Esophagus squamous epithelium (tissue), 5 donors: Measurements from ENCODE around the gene SEC23IP. TPM values are rescaled to one million over a fixed set of nuclear protein-coding genes. Genes with fewer than 3 reads are reported as not detected.

ENCODE experiments used
- DNase-seq: peaks from one replicate; lab custom pipeline; 2025; lab: John Stamatoyannopoulos, UW
- H3K27ac ChIP-seq, 4 donors: fragments of 200-600 bp; sonication (generic); one replicate each; pipeline ENCODE4 v1.5.1; 2016 to 2019; ENCODE audit warnings: mild to moderate bottlenecking in 1 of 4
- H3K27me3 ChIP-seq, 4 donors: fragments of 200-600 bp; sonication (generic); 1 replicate in 3 of 4; 2 replicates in 1 of 4; pipeline versions ENCODE4 v1.5.1 to v1.6.0; 2017 to 2021; ENCODE audit warnings: antibody characterized with exemption in 1 of 4
- H3K36me3 ChIP-seq, 3 donors: fragments of 200-600 bp; sonication (generic); one replicate each; pipeline ENCODE4 v1.5.1; 2016 to 2019
- H3K4me1 ChIP-seq, 3 donors: fragments of 200-600 bp; sonication (generic); one replicate each; pipeline ENCODE4 v1.5.1; 2017 to 2019
- H3K4me3 ChIP-seq, 4 donors: fragments of 200-600 bp; sonication (generic); 1 replicate in 3 of 4; 2 replicates in 1 of 4; pipeline ENCODE4 v1.5.1; 2016 to 2019; ENCODE audit warnings: mild to moderate bottlenecking in 2 of 4, moderate library complexity in 1 of 4
- H3K9me3 ChIP-seq, 3 donors: fragments of 200-600 bp; sonication (generic); one replicate each; pipeline ENCODE4 v1.5.1; 2016 to 2019
- POLR2A ChIP-seq, 4 donors: fragments of 450-650 bp; IDR thresholded peaks; one replicate each; pipeline ENCODE4 v1.6.1; 2017; ENCODE audit warnings: antibody characterized with exemption in 4 of 4, mild to moderate bottlenecking in 4 of 4, moderate library complexity in 3 of 4
- WGBS, 2 donors: methylation state at CpG; one replicate each; pipeline ENCODE4 v1.1.5; 2018; 5-methylcytosine and 5-hydroxymethylcytosine counted together
- intact Hi-C: fragments of 100-400 bp; cut with DNase I; formaldehyde crosslinking; loops from one replicate; pipeline ENCODE4 v1.15.0; 2022
- total RNA-seq, 4 donors: library from RNA; depleted of rRNA; stranded (reverse); fragments of >200 nt; gene quantifications; one replicate each; pipeline ENCODE4 v1.1.0, GENCODE V29; 2016
- TF ChIP-seq, protein P1 (sequence below), 6 experiments: fragments of 450-650 bp in 4 of 6; fragments of 200-600 bp in 2 of 6; sonication (generic) in 2 of 6; IDR thresholded peaks; one replicate each; pipeline ENCODE4 v1.5.1; 2016 to 2019; ENCODE audit warnings: antibody characterized with exemption in 6 of 6, mild to moderate bottlenecking in 4 of 6, moderate library complexity in 4 of 6
- donor health status: DM: yes; HTN: yes; CAD: no.

Gene SEC23IP
- total RNA-seq, 4 donors from 2014 or later: 13.0 to 20.5 (median 16.5) TPM

- no peaks in the 10 kb centered on the region for H3K36me3 ChIP-seq
- H3K27me3 ChIP-seq: no peaks in the 10 kb centered on the region
- intact Hi-C loops: no loop called here
- H3K4me3 ChIP-seq: no peak overlapping the region
- DNase-seq: no peak
- H3K4me1 ChIP-seq: no peaks in the 10 kb centered on the region
- no peaks in the 10 kb centered on the region for H3K9me3 ChIP-seq
- no peak for TF ChIP-seq POLR2A (IDR thresholded peaks at IDR 0.05)
- TF ChIP-seq, protein P1, sequence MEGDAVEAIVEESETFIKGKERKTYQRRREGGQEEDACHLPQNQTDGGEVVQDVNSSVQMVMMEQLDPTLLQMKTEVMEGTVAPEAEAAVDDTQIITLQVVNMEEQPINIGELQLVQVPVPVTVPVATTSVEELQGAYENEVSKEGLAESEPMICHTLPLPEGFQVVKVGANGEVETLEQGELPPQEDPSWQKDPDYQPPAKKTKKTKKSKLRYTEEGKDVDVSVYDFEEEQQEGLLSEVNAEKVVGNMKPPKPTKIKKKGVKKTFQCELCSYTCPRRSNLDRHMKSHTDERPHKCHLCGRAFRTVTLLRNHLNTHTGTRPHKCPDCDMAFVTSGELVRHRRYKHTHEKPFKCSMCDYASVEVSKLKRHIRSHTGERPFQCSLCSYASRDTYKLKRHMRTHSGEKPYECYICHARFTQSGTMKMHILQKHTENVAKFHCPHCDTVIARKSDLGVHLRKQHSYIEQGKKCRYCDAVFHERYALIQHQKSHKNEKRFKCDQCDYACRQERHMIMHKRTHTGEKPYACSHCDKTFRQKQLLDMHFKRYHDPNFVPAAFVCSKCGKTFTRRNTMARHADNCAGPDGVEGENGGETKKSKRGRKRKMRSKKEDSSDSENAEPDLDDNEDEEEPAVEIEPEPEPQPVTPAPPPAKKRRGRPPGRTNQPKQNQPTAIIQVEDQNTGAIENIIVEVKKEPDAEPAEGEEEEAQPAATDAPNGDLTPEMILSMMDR (IDR thresholded peaks at IDR 0.05): no peak
- no peak overlapping the region for H3K27ac ChIP-seq
- WGBS, 2 donors: 65 to 66% methylated on average over 5 of the region's 5 CpGs
These were observed 80.8 kb downstream of the SEC23IP start for GRCh38 chr10:119973281-119973680.

DNA sequence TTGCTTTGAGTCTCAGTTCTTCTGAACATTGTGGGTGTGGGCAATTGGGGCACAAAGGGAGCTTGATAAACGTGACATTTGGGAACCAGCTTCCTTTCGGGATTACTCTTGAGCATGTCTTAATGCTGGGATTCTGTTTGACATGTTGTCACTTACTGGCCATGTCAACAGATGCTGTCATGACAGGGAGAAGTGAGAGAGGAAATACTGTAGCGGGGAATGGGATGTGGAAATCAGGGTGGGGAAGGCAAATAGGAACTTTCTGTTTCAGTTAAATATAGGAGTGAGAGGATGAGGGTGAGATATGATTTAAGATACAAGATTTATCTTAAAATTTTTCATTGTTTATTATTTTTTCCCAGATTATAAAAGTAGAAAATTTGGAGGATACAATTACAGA lies 83.9 kb downstream of the SEC23IP start:
- Histone ChIP-seq H3K27me3 (no peaks in the 10 kb centered on the region), H3K4me3 (no peak overlapping the region), H3K27ac (no peak overlapping the region), H3K36me3 (no peaks in the 10 kb centered on the region), H3K4me1 (no peaks in the 10 kb centered on the region), H3K9me3 (no peaks in the 10 kb centered on the region)
- no peak for DNase-seq
- WGBS, 2 donors: 71 to 76% methylated on average over 3 of the region's 3 CpGs
- TF ChIP-seq, protein P1 (IDR thresholded peaks at IDR 0.05): no peak
- intact Hi-C loops: no loop called here

DNA sequence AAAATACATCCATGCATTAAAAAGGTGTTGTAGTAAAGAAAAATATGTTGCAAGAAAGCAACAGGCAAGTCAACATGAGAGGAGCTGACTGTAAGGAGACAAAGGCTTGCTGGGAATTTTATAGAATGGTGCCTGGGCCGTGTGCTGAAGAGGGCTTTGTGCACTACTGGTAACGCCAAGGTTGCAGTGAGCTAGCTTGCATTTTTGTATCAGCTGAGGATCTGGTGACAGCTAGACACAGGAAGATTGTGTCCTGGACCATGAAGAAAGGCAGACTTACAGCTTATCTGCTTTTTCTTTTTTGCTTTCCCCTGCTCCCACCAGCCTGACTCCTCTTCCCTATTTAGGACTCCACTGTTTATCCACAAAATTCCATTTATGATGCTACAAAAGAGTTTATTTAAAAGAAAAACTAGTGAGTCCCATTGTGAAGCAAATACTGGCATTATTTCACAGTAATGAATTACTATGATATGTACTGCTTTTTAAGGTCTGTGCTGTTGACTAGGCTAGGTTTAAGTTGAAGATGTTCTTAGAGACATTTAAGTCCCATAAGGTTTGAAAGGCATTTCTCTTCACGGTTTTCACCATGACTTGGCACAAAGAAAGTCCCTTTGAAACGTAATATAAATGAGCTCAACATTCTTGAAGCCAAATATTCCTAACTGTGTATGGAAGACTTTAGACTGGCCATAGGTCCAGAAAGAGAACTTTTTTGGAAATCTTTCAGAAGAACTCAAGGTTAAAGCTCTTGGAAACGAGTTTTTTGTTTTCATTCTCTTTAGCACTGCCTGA lies 88.6 kb downstream of the SEC23IP start:
- H3K27me3 ChIP-seq: no peaks in the 10 kb centered on the region
- no peaks in the 10 kb centered on the region for H3K9me3 ChIP-seq
- no peaks in the 10 kb centered on the region for H3K36me3 ChIP-seq
- no peak overlapping the region for H3K4me3 ChIP-seq
- WGBS, 2 donors: 42 to 48% methylated on average over 5 of the region's 5 CpGs
- peaks cover 0 to 6% (median 0%) of the 10 kb centered on the region in 3 donors for H3K4me1 ChIP-seq
- DNase-seq: no peak
- intact Hi-C loops: no loop called here
- no peak for TF ChIP-seq POLR2A (IDR thresholded peaks at IDR 0.05)
- TF ChIP-seq, protein P1 (IDR thresholded peaks at IDR 0.05): no peak
- H3K27ac ChIP-seq: no peak overlapping the region

GRCh38 chr10:119981826-119982225 lies 89.3 kb downstream of the SEC23IP start:
- intact Hi-C loops: no loop called here
- Histone ChIP-seq H3K4me3 (no peak overlapping the region), H3K36me3 (no peaks in the 10 kb centered on the region), H3K4me1 (peaks cover 0 to 6% (median 0%) of the 10 kb centered on the region in 3 donors), H3K27me3 (no peaks in the 10 kb centered on the region), H3K9me3 (no peaks in the 10 kb centered on the region), H3K27ac (no peak overlapping the region)
- WGBS, 2 donors: 33 to 47% methylated on average over 1 of the region's 1 CpG
- TF ChIP-seq, protein P1 (IDR thresholded peaks at IDR 0.05): no peak
- TF ChIP-seq POLR2A (IDR thresholded peaks at IDR 0.05): no peak
- no peak for DNase-seq

DNA sequence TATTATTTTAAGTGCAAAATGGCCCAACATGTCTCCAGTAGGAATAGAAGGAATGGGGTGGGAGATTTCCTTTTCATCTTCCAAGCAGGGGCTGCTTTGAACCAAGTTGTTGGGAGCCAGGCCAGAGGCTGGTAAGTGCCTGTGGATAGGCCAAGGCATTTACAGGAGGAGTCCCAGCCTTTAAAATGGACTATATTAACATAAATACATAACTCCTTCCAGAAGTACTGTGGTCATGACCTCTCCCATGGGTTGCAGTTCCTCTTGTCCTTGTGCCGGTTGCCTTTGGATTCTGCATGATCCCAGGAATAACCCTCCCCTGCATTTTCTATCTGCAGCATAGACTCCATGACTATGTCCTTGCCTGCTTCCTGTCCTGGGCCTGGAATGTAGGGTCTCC lies 95.8 kb downstream of the SEC23IP start:
- Histone ChIP-seq H3K36me3 (no peaks in the 10 kb centered on the region), H3K4me3 (no peak overlapping the region), H3K27ac (no peak overlapping the region), H3K9me3 (no peaks in the 10 kb centered on the region), H3K4me1 (no peaks in the 10 kb centered on the region), H3K27me3 (peaks cover 0 to 5% (median 0%) of the 10 kb centered on the region in 4 donors)
- WGBS, 2 donors: 83 to 100% methylated on average over 1 of the region's 1 CpG
- TF ChIP-seq, protein P1 (IDR thresholded peaks at IDR 0.05): no peak
- no peak for TF ChIP-seq POLR2A (IDR thresholded peaks at IDR 0.05)
- no peak for DNase-seq
- intact Hi-C loops: no loop called here
